HepG2 (cell line): ENCODE results near the gene CD7. TPM values are rescaled to one million over a fixed set of nuclear protein-coding genes. Genes with fewer than 3 reads are reported as not detected.
A peak's percentile ranks its signal among the peaks of the same experiment; 100 is the strongest.

ENCODE experiments used
- CHD4 ChIP-seq: fragments of 200-600 bp; sonication (generic); IDR thresholded peaks from 2 replicates; pipeline ENCODE4 v1.7.0; 2017; ENCODE audit warnings: mild to moderate bottlenecking, low read length, borderline replicate concordance
- CREM ChIP-seq, 2 experiments: sonication (generic) in 1 of 2; formaldehyde crosslinking in 1 of 2; IDR thresholded peaks; 2 replicates each; pipeline versions ENCODE4 v1.4.0 to v1.6.1; 2016 to 2020; ENCODE audit warnings: antibody characterized with exemption in 1 of 2, mild to moderate bottlenecking in 1 of 2, missing genetic modification reagents in 1 of 2
- GFI1 ChIP-seq: sonication (generic); formaldehyde crosslinking; IDR thresholded peaks from 2 replicates; pipeline ENCODE4 v1.5.0; 2020; ENCODE audit warnings: missing genetic modification reagents, mild to moderate bottlenecking, borderline replicate concordance
- HNRNPL ChIP-seq: fragments of 200-400 bp; formaldehyde crosslinking; IDR thresholded peaks from 2 replicates; pipeline ENCODE4 v1.6.1; 2017; ENCODE audit warnings: mild to moderate bottlenecking, low read depth, low read length
- HOXA3 ChIP-seq: sonication (generic); formaldehyde crosslinking; IDR thresholded peaks from 2 replicates; pipeline ENCODE4 v1.5.0; 2020; ENCODE audit warnings: missing genetic modification reagents
- HOXA5 ChIP-seq: sonication (generic); formaldehyde crosslinking; IDR thresholded peaks from 2 replicates; pipeline ENCODE4 v1.4.0; 2020; ENCODE audit warnings: missing genetic modification reagents
- KLF16 ChIP-seq, 2 experiments: sonication (generic) in 1 of 2; formaldehyde crosslinking in 1 of 2; IDR thresholded peaks; 2 replicates each; pipeline versions ENCODE4 v1.6.1 to v1.8.0; 2016 to 2023; ENCODE audit warnings: missing genetic modification reagents in 2 of 2, missing compliant biosample characterization in 1 of 2
- LCORL ChIP-seq, 2 experiments: fragments of 450-650 bp in 1 of 2; sonication (generic) in 1 of 2; formaldehyde crosslinking in 1 of 2; IDR thresholded peaks; 2 replicates each; pipeline versions ENCODE4 v1.5.0 to v1.6.1; 2017 to 2020; ENCODE audit warnings: antibody characterized with exemption in 1 of 2, missing genetic modification reagents in 1 of 2
- MED1 ChIP-seq: sonication (generic); formaldehyde crosslinking; IDR thresholded peaks from 2 replicates; pipeline ENCODE4 v1.4.0; 2020; ENCODE audit warnings: missing genetic modification reagents
- MED8 ChIP-seq: sonication (generic); formaldehyde crosslinking; IDR thresholded peaks from 2 replicates; pipeline ENCODE4 v1.8.1; 2023; ENCODE audit warnings: mild to moderate bottlenecking, missing genetic modification reagents; ENCODE audit not compliant: insufficient replicate concordance
- POLR2G ChIP-seq: fragments of 200-400 bp; formaldehyde crosslinking; IDR thresholded peaks from 2 replicates; pipeline ENCODE4 v1.6.1; 2018; ENCODE audit warnings: mild to moderate bottlenecking, low read depth, low read length, moderate library complexity
- RXRB ChIP-seq: IDR thresholded peaks from 2 replicates; pipeline ENCODE4 v1.6.1; 2016; ENCODE audit warnings: borderline replicate concordance, missing genetic modification reagents, missing compliant biosample characterization
- SAP130 ChIP-seq: IDR thresholded peaks from 2 replicates; pipeline ENCODE4 v1.6.1; 2016; ENCODE audit warnings: low read depth
- SP2 ChIP-seq: sonication (generic); formaldehyde crosslinking; IDR thresholded peaks from 2 replicates; pipeline ENCODE4 v1.5.1; 2020; ENCODE audit warnings: mild to moderate bottlenecking, missing genetic modification reagents
- ZEB1 ChIP-seq: IDR thresholded peaks from 2 replicates; pipeline ENCODE4 v1.6.1; 2012; ENCODE audit warnings: mild to moderate bottlenecking, low read depth, inconsistent platforms; ENCODE audit not compliant: insufficient replicate concordance
- ZNF232 ChIP-seq: sonication (generic); formaldehyde crosslinking; IDR thresholded peaks from 2 replicates; pipeline ENCODE4 v1.4.0; 2020; ENCODE audit warnings: missing genetic modification reagents, borderline replicate concordance
- ZNF234 ChIP-seq: sonication (generic); formaldehyde crosslinking; conservative IDR thresholded peaks from 2 replicates; pipeline ENCODE4 v1.5.1; 2020; ENCODE audit warnings: mild to moderate bottlenecking, missing genetic modification reagents
- ZNF343 ChIP-seq: sonication (generic); formaldehyde crosslinking; IDR thresholded peaks from 2 replicates; pipeline ENCODE4 v1.4.0; 2020; ENCODE audit warnings: mild to moderate bottlenecking, missing genetic modification reagents
- ZNF501 ChIP-seq: sonication (generic); formaldehyde crosslinking; IDR thresholded peaks from 2 replicates; pipeline ENCODE4 v1.5.1; 2020; ENCODE audit warnings: mild to moderate bottlenecking, moderate library complexity, missing genetic modification reagents
- ZNF556 ChIP-seq: sonication (generic); formaldehyde crosslinking; IDR thresholded peaks from 2 replicates; pipeline ENCODE4 v1.4.0; 2020; ENCODE audit warnings: mild to moderate bottlenecking, missing genetic modification reagents, borderline replicate concordance
- ZNF567 ChIP-seq: sonication (generic); formaldehyde crosslinking; IDR thresholded peaks from 2 replicates; pipeline ENCODE4 v1.8.1; 2023; ENCODE audit warnings: mild to moderate bottlenecking, missing genetic modification reagents, borderline replicate concordance
- ZNF768 ChIP-seq: sonication (generic); formaldehyde crosslinking; IDR thresholded peaks from 2 replicates; pipeline ENCODE4 v1.4.0; 2020; ENCODE audit warnings: missing genetic modification reagents
- polyA plus RNA-seq, 8 experiments: library from polyadenylated mRNA; depleted of rRNA in 3 of 8; stranded (reverse) in 7 of 8; unstranded in 1 of 8; fragments of >200 nt; fragmentation: Illumina TruSeq in 4 of 8; extraction: Trizol in 4 of 8; gene quantifications; 2 replicates each; pipeline versions ENCODE4 v1.2.1 to v1.2.3, GENCODE V29; 2011 to 2016; ENCODE audit warnings: low read depth in 4 of 8, missing spikeins in 1 of 8, mixed read lengths in 1 of 8; ENCODE audit not compliant: insufficient read depth in 1 of 8
- total RNA-seq, 5 experiments: library from RNA; depleted of rRNA; stranded (reverse); fragments of >200 nt; fragmentation: Illumina TruSeq; extraction: Trizol; gene quantifications; 2 replicates each; pipeline ENCODE4 v1.2.3, GENCODE V29; 2016; ENCODE audit warnings: low read depth in 1 of 5
- TF ChIP-seq, protein P1 (sequence below): sonication (generic); formaldehyde crosslinking; IDR thresholded peaks from 2 replicates; pipeline ENCODE4 v1.4.0; 2020; ENCODE audit warnings: missing genetic modification reagents, mild to moderate bottlenecking, borderline replicate concordance
- TF ChIP-seq, protein P2 (sequence below): IDR thresholded peaks from 2 replicates; pipeline ENCODE4 v1.6.1; 2012; ENCODE audit warnings: inconsistent platforms

Gene CD7
- total and polyA plus RNA-seq, 2 of the 13 experiments (the other 11 are each of a cell fraction or from before 2014, with no cell fraction given): 67.6 to 76.4 TPM

DNA sequence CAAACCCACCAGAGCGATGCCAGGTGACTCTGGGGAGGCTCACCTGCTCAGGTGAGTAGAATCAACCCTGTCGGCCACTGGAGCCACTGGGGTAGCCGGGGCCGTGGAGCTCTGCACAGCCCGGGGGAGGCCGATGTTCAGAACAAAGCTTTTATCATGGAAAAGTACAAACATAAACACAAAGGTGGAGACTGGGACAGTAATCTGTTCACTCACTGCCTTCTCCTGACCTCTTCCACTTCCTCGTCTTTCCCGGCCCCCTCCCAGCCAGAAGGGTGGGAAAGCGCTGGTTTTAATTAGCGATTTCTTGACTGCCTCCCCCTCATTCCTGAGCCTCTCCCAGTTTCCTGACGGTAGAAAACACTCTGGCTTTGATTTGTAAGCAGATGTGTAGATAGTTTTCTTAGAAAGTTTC, 31.9 kb upstream of the CD7 start (continued):
- TF ChIP-seq ZEB1 (peak; percentile 80), ZNF556 (CRISPR knock-in tag) (0 out of 2 replicates have a peak, but pooled peaks have one; percentile 60), HOXA3 (CRISPR knock-in tag) (peak; percentile 35; the same call in 1 of the 2 replicates), ZNF234 (CRISPR knock-in tag) (no peak), CREM (IDR thresholded peaks at IDR 0.05) (0 out of 2 replicates have a peak, but pooled peaks have one; percentile 23), CREM (CRISPR knock-in tag; IDR thresholded peaks at IDR 0.05) (no peak), KLF16 (CRISPR knock-in tag; IDR thresholded peaks at IDR 0.05) (no peak), ZNF343 (CRISPR knock-in tag) (no peak), RXRB (CRISPR knock-in tag) (peak; percentile 45; the same call in 1 of the 2 replicates), GFI1 (CRISPR knock-in tag) (peak; percentile 60; the same call in 1 of the 2 replicates), ZNF567 (CRISPR knock-in tag) (no peak), CHD4 (no peak), ZNF501 (CRISPR knock-in tag) (0 out of 2 replicates have a peak, but pooled peaks have one; percentile 9), POLR2G (peak; percentile 32; the same call in 1 of the 2 replicates), SP2 (CRISPR knock-in tag) (no peak), ZNF232 (CRISPR knock-in tag) (no peak), MED1 (peak; percentile 49; the same call in 1 of the 2 replicates), ZNF768 (CRISPR knock-in tag) (0 out of 2 replicates have a peak, but pooled peaks have one; percentile 9), SAP130 (CRISPR knock-in tag) (peak; percentile 38; the same call in 1 of the 2 replicates), HNRNPL (no peak), MED8 (CRISPR knock-in tag) (no peak), LCORL (IDR thresholded peaks at IDR 0.05) (no peak), LCORL (CRISPR knock-in tag; IDR thresholded peaks at IDR 0.05) (no peak), HOXA5 (CRISPR knock-in tag) (0 out of 2 replicates have a peak, but pooled peaks have one; percentile 21)
- TF ChIP-seq, protein P1, sequence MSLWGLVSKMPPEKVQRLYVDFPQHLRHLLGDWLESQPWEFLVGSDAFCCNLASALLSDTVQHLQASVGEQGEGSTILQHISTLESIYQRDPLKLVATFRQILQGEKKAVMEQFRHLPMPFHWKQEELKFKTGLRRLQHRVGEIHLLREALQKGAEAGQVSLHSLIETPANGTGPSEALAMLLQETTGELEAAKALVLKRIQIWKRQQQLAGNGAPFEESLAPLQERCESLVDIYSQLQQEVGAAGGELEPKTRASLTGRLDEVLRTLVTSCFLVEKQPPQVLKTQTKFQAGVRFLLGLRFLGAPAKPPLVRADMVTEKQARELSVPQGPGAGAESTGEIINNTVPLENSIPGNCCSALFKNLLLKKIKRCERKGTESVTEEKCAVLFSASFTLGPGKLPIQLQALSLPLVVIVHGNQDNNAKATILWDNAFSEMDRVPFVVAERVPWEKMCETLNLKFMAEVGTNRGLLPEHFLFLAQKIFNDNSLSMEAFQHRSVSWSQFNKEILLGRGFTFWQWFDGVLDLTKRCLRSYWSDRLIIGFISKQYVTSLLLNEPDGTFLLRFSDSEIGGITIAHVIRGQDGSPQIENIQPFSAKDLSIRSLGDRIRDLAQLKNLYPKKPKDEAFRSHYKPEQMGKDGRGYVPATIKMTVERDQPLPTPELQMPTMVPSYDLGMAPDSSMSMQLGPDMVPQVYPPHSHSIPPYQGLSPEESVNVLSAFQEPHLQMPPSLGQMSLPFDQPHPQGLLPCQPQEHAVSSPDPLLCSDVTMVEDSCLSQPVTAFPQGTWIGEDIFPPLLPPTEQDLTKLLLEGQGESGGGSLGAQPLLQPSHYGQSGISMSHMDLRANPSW (CRISPR knock-in tag): no peak
- TF ChIP-seq, protein P2, sequence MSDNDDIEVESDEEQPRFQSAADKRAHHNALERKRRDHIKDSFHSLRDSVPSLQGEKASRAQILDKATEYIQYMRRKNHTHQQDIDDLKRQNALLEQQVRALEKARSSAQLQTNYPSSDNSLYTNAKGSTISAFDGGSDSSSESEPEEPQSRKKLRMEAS: no peak
